ENCODE results near the gene ZNF740.

The ZNF740 gene

GRCh38 chr12:53211476-53212381, 31.2 kb downstream of the ZNF740 start:
- FAIRE-seq = no peak
- DNase-seq (ENCODE audit: insufficient read length, low spot score) = no peak

GRCh38 chr12:53212931-53213330, 32.4 kb downstream of the ZNF740 start:
- FAIRE-seq (no peak), DNase-seq (ENCODE audit: insufficient read length, low spot score) (no peak)

GRCh38 chr12:53213348-53213747, 32.8 kb downstream of the ZNF740 start:
- DNase-seq (ENCODE audit: insufficient read length, low spot score) (peak; percentile 80), FAIRE-seq (peak; percentile 80)

- DNase-seq (ENCODE audit: insufficient read length, low spot score) = no peak
- FAIRE-seq = no peak
These were observed 33.7 kb downstream of the ZNF740 start for GRCh38 chr12:53214221-53214620.

- no peak for DNase-seq (ENCODE audit: insufficient read length, low spot score)
- FAIRE-seq = no peak
These were observed 34.3 kb downstream of the ZNF740 start for GRCh38 chr12:53214687-53215455.

- FAIRE-seq = no peak
These were observed 35.0 kb downstream of the ZNF740 start for GRCh38 chr12:53215497-53215896.

DNA sequence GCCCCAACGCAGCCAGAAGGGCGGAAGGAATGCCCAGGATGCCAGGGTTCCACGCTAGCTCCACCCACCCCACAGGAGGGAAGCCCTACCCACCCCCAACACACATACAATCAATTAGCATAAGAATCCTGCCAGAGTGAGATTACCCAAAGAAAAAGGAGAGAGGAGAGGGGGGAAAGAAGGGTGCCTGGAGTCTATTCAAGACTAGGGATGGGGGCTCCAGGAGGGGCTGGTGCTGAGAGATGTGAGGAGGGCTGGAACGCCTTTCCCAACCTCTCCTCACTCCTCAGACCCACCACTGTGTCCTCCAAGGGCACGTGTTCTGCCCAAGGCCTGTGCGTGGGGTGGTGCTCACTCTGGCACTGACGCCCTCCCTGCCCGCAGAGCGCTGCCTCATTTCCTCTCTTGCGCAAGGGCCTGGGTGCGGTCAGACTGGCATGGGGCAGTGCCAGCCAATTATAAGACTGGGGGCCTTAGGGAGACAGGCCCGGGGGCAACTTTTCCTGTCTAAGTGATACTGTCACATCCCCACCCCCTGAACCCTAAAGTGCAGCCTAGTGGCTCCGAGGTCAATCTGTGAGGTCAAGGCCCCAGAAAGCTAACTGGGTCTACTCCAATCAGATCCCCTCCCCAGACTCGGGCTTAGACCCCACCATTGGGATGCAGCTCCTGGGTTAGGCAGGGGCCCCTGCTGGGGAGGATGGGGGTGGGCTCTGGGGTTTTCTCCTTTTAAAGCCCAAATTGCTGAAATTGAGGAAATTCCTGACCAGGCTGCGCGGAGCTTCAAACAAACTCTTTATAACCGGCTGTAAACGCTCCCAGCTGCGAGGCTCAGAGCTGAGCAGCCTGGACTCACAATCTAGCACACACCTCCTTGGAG, 36.8 kb downstream of the ZNF740 start:
- FAIRE-seq (no peak), DNase-seq (ENCODE audit: insufficient read length, low spot score) (no peak)

More at GRCh38 chr12:53215497-53215896, 35.0 kb downstream of the ZNF740 start:
- no peak for DNase-seq (ENCODE audit: insufficient read length, low spot score)

- FAIRE-seq (no peak), DNase-seq (ENCODE audit: insufficient read length, low spot score) (no peak)
These were observed 37.4 kb downstream of the ZNF740 start for GRCh38 chr12:53217931-53218307.

DNA sequence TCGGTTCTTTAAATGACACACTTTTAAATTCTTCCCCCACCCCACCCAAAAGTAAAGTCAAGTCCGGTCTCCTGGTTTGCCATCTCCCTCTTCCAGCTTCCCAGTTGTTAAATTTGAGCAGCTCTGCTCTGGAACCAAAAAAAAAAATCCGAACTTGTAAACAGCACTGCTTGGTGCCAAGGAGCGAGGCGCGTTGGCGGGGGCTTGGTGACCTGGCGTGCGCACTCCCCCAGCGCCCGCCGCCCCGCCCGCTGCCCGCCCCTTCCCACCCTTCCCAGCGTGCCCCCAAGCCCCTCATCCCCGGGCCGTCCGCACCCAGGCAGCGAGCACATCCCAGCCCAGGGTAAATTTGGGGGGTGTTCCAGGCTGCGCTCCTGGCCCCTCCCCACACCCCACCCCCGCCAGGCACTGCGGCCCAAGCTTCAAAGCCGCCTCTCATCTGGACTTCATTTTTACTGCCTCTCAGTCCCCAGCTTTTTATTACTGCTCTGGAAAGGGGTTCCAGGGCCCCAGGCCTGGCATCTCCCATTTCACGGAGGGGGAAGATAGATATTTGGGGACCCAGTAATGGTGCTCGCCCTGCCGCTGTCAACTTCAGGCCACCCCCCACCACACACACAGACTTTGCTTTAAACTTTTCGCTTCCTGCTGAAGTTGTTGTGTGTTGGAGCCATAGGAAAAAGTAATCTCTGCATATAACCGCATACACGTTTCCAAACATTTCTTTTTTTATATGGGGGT, 38.2 kb downstream of the ZNF740 start:
- no peak for FAIRE-seq
- no peak for DNase-seq (ENCODE audit: insufficient read length, low spot score)

- no peak for FAIRE-seq
- no peak for DNase-seq (ENCODE audit: insufficient read length, low spot score)
These were observed 38.9 kb downstream of the ZNF740 start for GRCh38 chr12:53219292-53219955.

DNA sequence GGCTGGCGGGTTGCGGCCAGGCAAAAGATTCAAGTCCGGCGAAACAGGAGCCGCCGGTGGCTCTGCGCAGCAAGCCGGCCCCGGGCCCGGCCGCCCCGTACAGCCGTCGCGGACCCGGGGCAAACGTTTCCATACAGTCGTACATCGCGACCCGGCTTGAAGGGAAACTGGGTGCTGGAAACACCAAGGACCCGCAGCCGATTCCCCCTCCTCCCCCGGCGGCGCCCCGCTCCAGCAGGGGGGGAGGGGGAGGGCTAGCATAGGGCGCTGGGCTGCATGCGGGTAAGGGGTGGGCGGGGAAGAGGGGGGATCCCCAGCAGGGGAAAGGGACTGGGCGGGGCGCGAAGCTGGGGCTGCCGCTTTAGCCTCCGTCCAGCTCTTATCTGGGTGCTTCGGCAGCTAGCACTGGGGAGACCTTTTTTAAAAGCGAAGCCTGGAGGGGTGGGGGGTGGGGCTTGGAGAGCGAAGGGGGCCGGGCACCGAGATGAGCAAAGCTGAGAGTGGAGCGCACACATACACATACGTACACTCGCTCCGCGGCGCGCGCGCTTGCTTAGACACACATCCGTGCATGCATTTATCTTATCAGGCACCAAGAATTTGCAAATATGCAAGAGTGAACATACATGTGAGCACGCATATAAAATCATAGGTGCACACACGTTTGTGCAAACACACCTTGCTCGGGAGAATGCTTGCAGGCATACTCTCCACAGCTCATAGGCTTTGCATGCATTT, 39.6 kb downstream of the ZNF740 start:
- FAIRE-seq (peak; percentile 67), DNase-seq (ENCODE audit: insufficient read length, low spot score) (peak; percentile 56)

DNA sequence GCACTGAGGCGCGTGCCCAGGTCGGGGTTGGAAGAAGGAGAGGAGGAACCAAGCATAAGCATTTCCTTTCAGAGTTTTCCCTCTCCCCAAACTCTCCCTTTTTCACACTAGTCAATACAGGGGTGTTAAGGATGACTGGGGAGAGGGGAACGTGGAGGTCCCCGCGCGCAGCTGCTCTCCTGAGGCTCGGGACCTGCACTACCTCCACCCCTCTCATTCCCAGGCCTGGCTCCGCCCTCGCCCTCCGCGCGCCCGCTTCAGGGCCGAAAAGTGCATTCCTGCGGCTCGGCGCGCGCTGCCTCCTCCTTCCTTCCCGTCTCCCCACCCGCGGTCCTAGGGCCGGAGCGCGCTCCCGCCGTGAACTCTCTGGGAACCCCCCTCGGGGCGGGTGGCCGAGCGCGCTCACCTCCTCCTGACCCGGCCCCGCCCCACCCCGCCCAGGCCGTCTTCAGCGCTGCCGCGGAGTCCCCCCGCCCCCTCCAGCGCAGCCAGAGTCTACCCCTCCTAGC, 40.2 kb downstream of the ZNF740 start:
- no peak for FAIRE-seq
- DNase-seq (ENCODE audit: insufficient read length, low spot score) = peak; percentile 95

DNA sequence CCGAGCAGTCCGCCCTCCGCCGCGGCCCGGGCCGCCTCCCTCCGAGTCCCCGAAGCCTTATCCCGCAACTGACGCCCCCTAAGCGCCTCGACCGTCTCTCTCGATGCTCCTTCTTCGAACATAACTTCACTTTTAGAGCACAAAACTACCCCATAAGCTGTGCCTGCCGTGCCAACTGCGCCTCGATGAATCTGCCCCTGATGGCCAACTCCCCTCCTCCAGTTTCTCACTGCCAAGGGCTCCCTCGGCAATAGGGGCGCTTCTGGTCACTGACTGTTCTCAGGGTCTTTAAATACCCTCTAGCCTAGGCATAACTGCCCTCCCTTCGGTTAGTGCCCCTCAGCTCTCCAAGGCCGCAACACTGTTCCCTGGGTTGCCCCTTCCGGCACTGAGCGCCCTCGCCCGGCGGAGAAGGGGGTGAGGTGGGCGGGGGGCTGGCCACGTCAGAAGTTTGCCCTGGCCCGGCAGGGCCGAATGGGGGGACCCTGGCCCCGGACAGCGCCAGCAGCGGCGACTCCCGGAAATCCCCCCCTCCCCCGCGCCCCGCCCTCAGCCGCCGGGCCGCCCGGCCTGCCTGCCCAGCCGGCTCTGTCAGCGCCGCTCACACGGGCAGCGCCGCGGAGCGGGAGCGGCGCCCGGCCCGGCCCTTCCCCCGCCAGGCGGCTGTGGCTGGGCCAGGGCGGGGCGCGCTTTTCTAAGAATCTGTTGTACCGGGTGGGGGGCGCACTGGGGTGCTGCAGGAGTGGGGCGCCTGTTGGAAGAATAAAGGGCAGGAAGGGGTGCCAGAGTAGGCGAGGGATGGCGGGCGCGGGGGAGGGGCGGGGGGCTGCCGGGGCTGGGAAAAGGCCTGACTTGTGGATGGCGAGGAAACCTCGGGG, 40.9 kb downstream of the ZNF740 start:
- DNase-seq (ENCODE audit: insufficient read length, low spot score) = peak; percentile 77
- FAIRE-seq = no peak

DNA sequence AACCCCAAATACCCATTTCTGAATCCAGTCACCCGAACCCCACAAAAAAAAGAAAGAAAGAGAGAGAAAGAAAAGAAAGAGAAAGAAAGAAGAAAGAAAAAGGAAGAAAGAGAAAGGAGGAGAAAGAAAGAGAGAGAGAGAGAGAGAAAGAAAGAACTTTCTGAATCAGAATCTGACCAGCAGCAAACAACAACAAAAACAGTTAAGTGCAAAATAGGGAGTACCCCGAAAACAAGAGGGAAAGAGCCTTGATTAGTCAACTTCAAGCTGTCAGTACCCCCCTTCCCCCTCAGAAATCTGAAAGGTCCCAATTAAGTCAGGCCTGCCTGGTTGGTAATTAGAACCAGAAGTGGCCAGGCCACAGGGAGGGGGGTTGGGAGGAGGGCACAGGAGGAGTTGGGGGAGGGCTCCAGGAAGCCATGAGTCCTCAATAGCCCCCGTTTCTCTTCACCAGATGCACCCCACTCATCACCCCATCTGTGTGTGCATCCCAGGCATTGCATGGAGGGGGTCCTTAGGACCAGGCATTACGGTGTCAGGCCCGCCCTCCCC, 41.7 kb downstream of the ZNF740 start:
- DNase-seq (ENCODE audit: insufficient read length, low spot score) (no peak), FAIRE-seq (no peak)

- DNase-seq (ENCODE audit: insufficient read length, low spot score) = no peak
- FAIRE-seq = no peak
These were observed 42.3 kb downstream of the ZNF740 start for GRCh38 chr12:53222806-53223261.

DNA sequence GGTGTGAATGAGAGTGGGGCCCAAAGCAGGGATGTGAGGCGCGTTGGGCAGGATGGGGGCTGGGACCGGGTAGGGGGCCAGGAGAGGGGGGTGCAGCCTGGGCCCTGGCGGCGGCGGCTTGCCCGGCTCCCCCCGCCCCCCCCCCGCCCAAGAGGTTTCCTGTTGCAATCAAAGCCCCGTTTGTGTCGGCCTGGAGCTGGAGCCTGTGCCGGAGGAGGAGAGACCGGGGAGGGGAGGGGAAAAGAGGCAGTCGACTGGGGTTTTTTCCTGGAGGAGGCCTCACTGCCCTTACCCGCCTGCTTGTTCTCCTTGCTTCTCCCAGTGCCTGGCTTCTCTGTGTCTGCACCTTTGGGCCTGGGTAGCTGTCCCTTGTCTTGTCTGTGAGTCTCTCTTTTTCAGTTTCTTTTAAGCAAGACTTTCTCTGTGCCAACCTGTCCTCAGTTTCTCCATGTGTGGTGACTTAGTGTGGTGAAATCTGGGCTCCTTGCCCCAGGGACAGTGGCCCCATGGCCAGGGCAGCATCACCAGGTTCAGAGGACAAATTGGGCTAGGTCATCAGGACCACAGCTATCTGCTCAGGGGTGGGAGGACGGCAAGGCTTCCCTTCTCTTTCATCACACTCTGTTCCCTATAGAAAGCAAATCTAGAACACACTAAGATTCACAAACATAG, 43.0 kb downstream of the ZNF740 start:
- no peak for FAIRE-seq

More for the DNA sequence above, 43.0 kb downstream of the ZNF740 start:
- no peak for DNase-seq (ENCODE audit: insufficient read length, low spot score)
